B cell (primary cell): ENCODE results near the gene ARHGAP12. TPM values are rescaled to one million over a fixed set of nuclear protein-coding genes. Genes with fewer than 3 reads are reported as not detected.

Source experiments
- ATAC-seq: fragments of 200-7000 bp; cut with Tn5 transposase; one replicate; pipeline ENCODE4 v1.10.0; 2021; ENCODE audit warnings: low read depth, mild to moderate bottlenecking, moderate number of reproducible peaks, moderate library complexity
- CTCF ChIA-PET: fragments of 350-600 bp; sonication (Branson Sonifier 250); formaldehyde crosslinking; loops from one replicate; lab custom pipeline; 2021; ENCODE audit warnings: antibody characterized with exemption, inconsistent platforms; lab: Charles Lee
- POLR2A ChIA-PET: fragments of 350-600 bp; sonication (Branson Sonifier 250); formaldehyde crosslinking; loops from one replicate; lab custom pipeline; 2021; ENCODE audit warnings: antibody characterized with exemption; lab: Charles Lee
- DNase-seq: peaks from one replicate; pipeline ENCODE4 v3.0.0; 2013
- H2AFZ ChIP-seq: 2 replicates; pipeline ENCODE4 v1.6.1; 2012; ENCODE audit warnings: mild to moderate bottlenecking, low read depth, low read length; ENCODE audit not compliant: insufficient read depth, poor library complexity, severe bottlenecking
- H3K27ac ChIP-seq, 2 donors: 1 replicate in 1 of 2; 2 replicates in 1 of 2; pipeline ENCODE4 v1.5.1; 2012 to 2013; ENCODE audit warnings: low read length in 2 of 2, mild to moderate bottlenecking in 2 of 2, moderate library complexity in 1 of 2
- H3K27me3 ChIP-seq, 4 experiments: fragments of 200-600 bp in 1 of 4; sonication (generic) in 1 of 4; replicated peaks in 1 of 4; 1 replicate in 2 of 4; 2 replicates in 2 of 4; pipeline versions ENCODE4 v1.6.1 to v1.7.0; 2013 to 2016; ENCODE audit warnings: low read length in 3 of 4, mild to moderate bottlenecking in 2 of 4, mixed read lengths in 1 of 4, moderate library complexity in 1 of 4; ENCODE audit not compliant: insufficient read depth in 4 of 4, control insufficient read depth in 3 of 4; ENCODE audit errors: control extremely low read depth in 1 of 4
- H3K36me3 ChIP-seq, 2 experiments: replicated peaks in 1 of 2; 1 replicate in 1 of 2; 2 replicates in 1 of 2; pipeline versions ENCODE4 v1.6.1 to v1.7.1; 2013; ENCODE audit warnings: low read length in 1 of 2; ENCODE audit not compliant: insufficient read depth in 2 of 2, control insufficient read depth in 1 of 2; ENCODE audit errors: control extremely low read depth in 1 of 2, extremely low read depth in 1 of 2
- H3K4me1 ChIP-seq, 2 donors: fragments of 200-600 bp in 1 of 2; sonication (generic) in 1 of 2; 1 replicate in 1 of 2; 2 replicates in 1 of 2; pipeline versions ENCODE4 v1.5.1 to v1.6.1; 2013 to 2017; ENCODE audit warnings: low read length in 2 of 2; ENCODE audit not compliant: control insufficient read depth in 2 of 2, insufficient read depth in 2 of 2
- H3K4me2 ChIP-seq: replicated peaks from 2 replicates; pipeline ENCODE3; 2012; ENCODE audit warnings: mild to moderate bottlenecking, low read depth, low read length; ENCODE audit not compliant: poor library complexity, severe bottlenecking
- H3K4me3 ChIP-seq, 5 experiments: fragments of 200-600 bp in 1 of 5; sonication (generic) in 1 of 5; 1 replicate in 3 of 5; 2 replicates in 2 of 5; pipeline versions ENCODE4 v1.5.1 to v1.7.0; 2011 to 2016; ENCODE audit warnings: low read length in 4 of 5, mild to moderate bottlenecking in 4 of 5, low read depth in 2 of 5, control low read depth in 1 of 5, moderate library complexity in 1 of 5; ENCODE audit not compliant: insufficient read depth in 1 of 5; ENCODE audit errors: control extremely low read depth in 1 of 5, extremely low read depth in 1 of 5
- H3K79me2 ChIP-seq: fragments of 200-600 bp; sonication (generic); one replicate; pipeline ENCODE4 v1.6.0; 2016; ENCODE audit warnings: low read length; ENCODE audit not compliant: control insufficient read depth, insufficient read depth
- H3K9ac ChIP-seq: fragments of 200-600 bp; sonication (generic); 2 replicates; pipeline ENCODE4 v1.6.1; 2017; ENCODE audit warnings: mild to moderate bottlenecking, low read length, moderate library complexity
- H3K9me3 ChIP-seq, 3 donors: one replicate each; pipeline versions ENCODE4 v1.6.1 to v1.7.1; 2013; ENCODE audit warnings: low read length in 2 of 3; ENCODE audit not compliant: control insufficient read depth in 2 of 3, insufficient read depth in 1 of 3; ENCODE audit errors: control extremely low read depth in 1 of 3
- H4K20me1 ChIP-seq: 2 replicates; pipeline ENCODE4 v1.6.0; 2012; ENCODE audit warnings: mild to moderate bottlenecking, low read length; ENCODE audit not compliant: insufficient read depth, control insufficient read depth, poor library complexity, severe bottlenecking
- H3K27ac Mint-ChIP-seq: one replicate; pipeline ENCODE4 v1.8.0; 2021; ENCODE audit warnings: mixed read lengths
- H3K27me3 Mint-ChIP-seq: one replicate; pipeline ENCODE4 v1.8.0; 2021; ENCODE audit warnings: mixed read lengths
- H3K4me1 Mint-ChIP-seq: one replicate; pipeline ENCODE4 v1.8.0; 2021; ENCODE audit warnings: mixed read lengths
- H3K4me3 Mint-ChIP-seq: one replicate; pipeline ENCODE4 v1.8.0; 2021; ENCODE audit warnings: mixed read lengths
- H3K9me3 Mint-ChIP-seq: one replicate; pipeline ENCODE4 v1.8.0; 2022; ENCODE audit warnings: mixed read lengths; ENCODE audit not compliant: insufficient read depth
- EZH2 ChIP-seq: IDR thresholded peaks from 2 replicates; pipeline ENCODE4 v1.6.1; 2012; ENCODE audit warnings: borderline replicate concordance, low read depth, mild to moderate bottlenecking, moderate library complexity, low read length; ENCODE audit not compliant: insufficient read depth, poor library complexity, severe bottlenecking
- WGBS: methylation state at CpG from one replicate; pipeline ENCODE4 v1.1.5; 2013; ENCODE audit warnings: missing lambda C conversion rate; ENCODE audit not compliant: insufficient coverage; 5-methylcytosine and 5-hydroxymethylcytosine counted together
- intact Hi-C: fragments of 100-400 bp; cut with micrococcal nuclease; formaldehyde crosslinking; loops from one replicate; pipeline ENCODE4 v1.10.0; 2022
- polyA plus RNA-seq: library from polyadenylated mRNA; depleted of rRNA; stranded (reverse); fragments of >200 nt; gene quantifications from 2 replicates; pipeline ENCODE4 v1.2.3, GENCODE V29; 2012
- total RNA-seq, 2 donors: library from RNA; stranded (reverse); fragments of 120-200 nt in 1 of 2; gene quantifications; 1 replicate in 1 of 2; 2 replicates in 1 of 2; pipeline versions ENCODE4 v1.2.3 to v1.2.4, GENCODE V29; 2013 to 2022
- TF ChIP-seq, protein P1 (sequence below): fragments of 200-600 bp; IDR thresholded peaks from one replicate; pipeline ENCODE4 v1.8.0; 2022; ENCODE audit warnings: antibody characterized with exemption, mild to moderate bottlenecking

Gene ARHGAP12
- total and polyA plus RNA-seq, 2 donors (not counting 1 experiment from before 2014, with no cell fraction given) = 12.3 to 45.3 TPM

DNA sequence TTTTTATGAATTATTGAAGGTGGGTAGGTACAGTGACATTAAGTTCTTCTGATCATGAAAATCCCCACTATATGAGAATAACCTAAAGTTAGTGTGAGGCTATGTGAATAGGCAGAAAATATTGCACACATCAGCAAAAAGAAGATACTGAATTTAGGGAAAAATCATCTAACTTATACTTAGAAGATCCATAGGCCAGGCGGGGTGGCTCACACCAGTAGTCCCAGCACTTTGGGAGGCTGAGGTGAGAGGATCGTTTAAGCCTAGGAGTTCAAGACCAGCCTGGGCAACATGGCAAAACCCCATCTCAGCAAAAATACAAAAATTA is 49.5 kb upstream of the ARHGAP12 start:
- ATAC-seq (no peak), DNase-seq (no peak)
- H3K4me3 ChIP-seq = no peak overlapping the region
- no peak overlapping the region for H3K27ac ChIP-seq
- intact Hi-C loops = no loop called here
- CTCF ChIA-PET = interaction anchor here (1.7 kb wide), 1 partner anchor 27 kb away, joined by 5 read pairs; no protein-coding TSS in a partner anchor
- peaks cover 12% of the 10 kb centered on the region in 2 donors for H3K4me1 ChIP-seq
- POLR2A ChIA-PET = no interaction called here
- Mint-ChIP-seq H3K9me3 (peaks cover 3% of the 10 kb centered on the region), H3K27ac (no peak overlapping the region), H3K27me3 (peaks cover 7% of the 10 kb centered on the region), H3K4me1 (peaks cover 14% of the 10 kb centered on the region), H3K4me3 (no peak overlapping the region)
- TF ChIP-seq, protein P1, sequence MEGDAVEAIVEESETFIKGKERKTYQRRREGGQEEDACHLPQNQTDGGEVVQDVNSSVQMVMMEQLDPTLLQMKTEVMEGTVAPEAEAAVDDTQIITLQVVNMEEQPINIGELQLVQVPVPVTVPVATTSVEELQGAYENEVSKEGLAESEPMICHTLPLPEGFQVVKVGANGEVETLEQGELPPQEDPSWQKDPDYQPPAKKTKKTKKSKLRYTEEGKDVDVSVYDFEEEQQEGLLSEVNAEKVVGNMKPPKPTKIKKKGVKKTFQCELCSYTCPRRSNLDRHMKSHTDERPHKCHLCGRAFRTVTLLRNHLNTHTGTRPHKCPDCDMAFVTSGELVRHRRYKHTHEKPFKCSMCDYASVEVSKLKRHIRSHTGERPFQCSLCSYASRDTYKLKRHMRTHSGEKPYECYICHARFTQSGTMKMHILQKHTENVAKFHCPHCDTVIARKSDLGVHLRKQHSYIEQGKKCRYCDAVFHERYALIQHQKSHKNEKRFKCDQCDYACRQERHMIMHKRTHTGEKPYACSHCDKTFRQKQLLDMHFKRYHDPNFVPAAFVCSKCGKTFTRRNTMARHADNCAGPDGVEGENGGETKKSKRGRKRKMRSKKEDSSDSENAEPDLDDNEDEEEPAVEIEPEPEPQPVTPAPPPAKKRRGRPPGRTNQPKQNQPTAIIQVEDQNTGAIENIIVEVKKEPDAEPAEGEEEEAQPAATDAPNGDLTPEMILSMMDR = no peak
- TF ChIP-seq EZH2 = no peak
- peaks cover 0 to 6% (median 0%) of the 10 kb centered on the region in 3 donors for H3K9me3 ChIP-seq
- H3K4me2 ChIP-seq = peak overlapping the region; percentile 33
- H2AFZ ChIP-seq = no peak overlapping the region
- H3K79me2 ChIP-seq = no peaks in the 10 kb centered on the region
- WGBS = no CpG with 5 or more reads among the region's 2 CpGs
- H3K36me3 ChIP-seq = no peaks in the 10 kb centered on the region
- peaks cover 0 to 6% (median 2%) of the 10 kb centered on the region in 4 experiments for H3K27me3 ChIP-seq
- no peaks in the 10 kb centered on the region for H4K20me1 ChIP-seq
- no peak overlapping the region for H3K9ac ChIP-seq

DNA sequence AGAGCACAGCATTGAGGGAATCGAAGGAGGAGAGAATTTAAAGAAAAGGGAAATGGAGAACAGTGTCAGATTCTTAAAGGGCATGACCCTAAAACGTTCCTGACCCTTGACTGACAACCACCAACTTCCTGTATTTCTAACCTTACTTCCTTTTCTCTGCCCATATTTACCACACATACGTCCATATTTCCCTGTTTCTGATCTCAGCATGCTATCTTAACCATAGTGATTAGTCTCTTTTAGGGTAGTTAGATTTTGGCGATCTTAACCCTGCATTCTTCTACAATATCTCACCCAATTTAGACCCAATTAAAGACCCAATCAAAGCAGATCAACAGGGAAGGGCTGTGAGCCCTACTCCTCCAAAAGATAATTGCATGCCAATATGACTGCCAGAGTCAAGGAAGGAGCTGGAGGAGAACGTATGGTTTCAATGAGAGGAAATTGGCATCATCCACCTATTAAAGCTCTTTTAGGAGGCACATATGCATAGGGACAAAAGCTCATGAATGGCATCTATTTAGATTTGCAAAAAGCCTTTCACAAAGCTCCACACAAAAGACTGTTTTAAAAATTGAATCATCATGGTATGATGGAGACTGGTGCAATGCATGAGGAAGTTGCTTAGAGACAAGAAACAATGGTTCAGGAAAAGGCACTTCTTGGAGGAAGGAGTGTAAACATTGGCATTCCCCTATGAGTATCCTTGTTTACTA is 49.0 kb upstream of the ARHGAP12 start:
- Mint-ChIP-seq H3K27ac (no peak overlapping the region), H3K4me3 (peak overlapping the region; percentile 10), H3K4me1 (peaks cover 14% of the 10 kb centered on the region), H3K9me3 (peaks cover 3% of the 10 kb centered on the region), H3K27me3 (peaks cover 7% of the 10 kb centered on the region)
- TF ChIP-seq, protein P1 = no peak
- no peak for TF ChIP-seq EZH2
- DNase-seq (peak; percentile 63), ATAC-seq (peak; percentile 67)
- POLR2A ChIA-PET = no interaction called here
- H3K79me2 ChIP-seq = no peaks in the 10 kb centered on the region
- H3K27me3 ChIP-seq = peaks cover 0 to 6% (median 2%) of the 10 kb centered on the region in 4 experiments
- peak overlapping the region in 1 of 5 experiments; percentile 2 for H3K4me3 ChIP-seq
- H3K4me1 ChIP-seq = peaks cover 12% of the 10 kb centered on the region in 2 donors
- H3K9me3 ChIP-seq = peaks cover 0 to 6% (median 0%) of the 10 kb centered on the region in 3 donors
- no peak overlapping the region for H3K9ac ChIP-seq
- H4K20me1 ChIP-seq = no peaks in the 10 kb centered on the region
- peak overlapping the region; percentile 33 for H3K4me2 ChIP-seq
- H2AFZ ChIP-seq = no peak overlapping the region
- CTCF ChIA-PET = interaction anchor here (1.7 kb wide), 1 partner anchor 27 kb away, joined by 5 read pairs; no protein-coding TSS in a partner anchor
- WGBS = no CpG with 5 or more reads among the region's 5 CpGs
- no peaks in the 10 kb centered on the region for H3K36me3 ChIP-seq
- intact Hi-C loops = no loop called here
- no peak overlapping the region for H3K27ac ChIP-seq
